Activated CD4-positive, alpha-beta T cell treated with anti-CD3 and anti-CD28 coated beads for 48 hours (primary cell): ENCODE data around the gene PTPRM.

Experiments used
- DNase-seq: peaks from one replicate; pipeline ENCODE4 v3.0.0-alpha.2; 2020

PTPRM gene

DNA sequence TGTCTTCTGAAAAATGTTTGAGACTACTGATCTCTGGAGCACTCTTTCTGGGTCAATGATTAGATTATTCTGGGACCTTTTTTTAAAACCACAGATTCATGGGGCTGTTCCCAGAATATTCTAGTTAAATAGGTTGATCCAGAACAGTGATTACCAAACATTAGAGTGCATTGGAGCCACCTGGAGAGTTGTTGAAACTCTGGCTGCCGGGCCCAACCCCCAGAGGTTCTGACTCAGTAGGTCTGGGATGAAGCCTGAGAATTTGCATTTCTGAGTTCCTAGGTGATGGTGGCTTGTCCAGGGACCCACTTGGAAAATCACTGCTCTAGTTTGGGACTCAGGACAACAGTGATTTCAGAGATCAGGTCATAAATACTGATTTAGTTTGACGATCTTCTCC is 197.3 kb downstream of the PTPRM start:
- no peak for DNase-seq

- DNase-seq = no peak
Measured at GRCh38 chr18:7766346-7766745, 199.2 kb downstream of the PTPRM start.

GRCh38 chr18:7766817-7767216 is 199.7 kb downstream of the PTPRM start:
- DNase-seq = no peak

DNA sequence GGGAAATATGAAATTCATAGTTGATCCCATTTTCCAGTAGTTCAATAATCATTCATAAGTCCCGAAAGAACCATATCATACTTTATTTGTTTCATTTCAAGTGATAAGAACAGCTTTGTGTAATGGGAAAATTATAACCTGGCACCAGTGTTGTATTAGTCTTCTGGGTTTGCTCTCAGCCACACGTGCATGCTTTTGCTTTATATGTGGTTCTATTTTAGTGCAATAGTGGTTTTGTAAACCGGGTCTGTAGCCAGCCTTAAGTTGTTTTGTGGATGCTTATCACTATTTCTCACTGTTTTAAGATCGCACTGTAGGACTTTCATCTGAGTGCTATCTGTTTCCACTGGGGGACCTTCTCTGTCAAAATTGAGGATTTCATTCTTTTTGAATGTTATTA is 203.8 kb downstream of the PTPRM start:
- no peak for DNase-seq

DNA sequence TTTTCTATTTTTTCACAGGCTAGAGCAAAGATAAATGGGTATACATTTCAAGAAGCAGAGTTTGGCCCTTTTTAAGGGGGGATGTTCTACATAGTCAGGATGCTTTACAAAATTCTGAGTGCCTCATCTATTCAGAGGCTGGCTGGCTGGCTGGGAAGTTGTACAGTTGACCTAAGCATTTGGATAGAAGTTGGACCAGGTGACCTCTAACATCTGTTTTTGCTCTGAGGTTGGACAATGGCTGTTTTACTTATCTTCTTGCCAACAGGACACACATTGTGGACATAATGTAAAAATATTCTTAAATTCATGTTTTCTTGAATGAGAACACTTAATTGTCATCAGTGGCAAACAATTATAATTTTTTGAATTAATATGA is 205.4 kb downstream of the PTPRM start:
- no peak for DNase-seq

DNA sequence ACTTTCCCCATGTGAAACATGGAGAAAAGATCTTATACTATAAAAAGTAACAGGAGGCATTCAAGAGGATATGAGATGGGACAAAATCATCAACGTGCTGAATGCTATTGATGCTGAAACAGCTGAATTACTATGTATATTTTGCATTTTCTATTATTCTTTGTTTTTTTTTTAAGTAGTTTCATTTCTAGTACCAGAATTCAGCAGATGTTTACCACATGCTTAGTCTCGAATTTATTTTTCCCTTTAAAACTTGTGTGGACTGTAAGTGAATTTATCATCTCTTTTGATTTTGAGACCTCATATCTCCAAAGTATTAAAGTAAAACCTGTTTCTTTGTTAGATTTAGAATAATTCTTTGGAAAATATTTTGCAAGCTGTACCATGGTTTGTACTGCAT is 205.8 kb downstream of the PTPRM start:
- no peak for DNase-seq

GRCh38 chr18:7775128-7775527 is 208.0 kb downstream of the PTPRM start:
- DNase-seq = no peak

- DNase-seq = no peak
Measured at GRCh38 chr18:7775843-7776242, 208.7 kb downstream of the PTPRM start.

- DNase-seq = no peak
Measured at GRCh38 chr18:7778181-7778580, 211.1 kb downstream of the PTPRM start.

- DNase-seq = no peak
Measured at GRCh38 chr18:7779211-7779610, 212.1 kb downstream of the PTPRM start.

DNA sequence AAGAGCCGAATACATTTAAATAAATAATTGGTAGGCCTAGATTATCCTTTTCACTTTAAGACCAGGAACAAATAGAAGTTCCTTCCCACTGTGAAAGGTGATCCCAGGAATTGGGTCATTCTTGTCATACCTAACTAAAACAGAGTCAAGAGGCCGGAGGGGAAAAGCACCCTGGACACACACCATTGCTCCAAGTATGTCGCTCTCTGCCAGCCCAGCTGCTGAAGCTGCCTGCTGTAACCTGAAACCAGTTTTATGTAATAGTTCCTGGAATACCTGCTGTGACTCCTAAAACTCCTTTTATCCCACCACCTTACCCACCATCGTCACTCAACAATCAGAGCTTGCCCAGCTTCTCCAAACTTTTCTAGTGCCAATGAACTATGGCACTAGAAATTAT is 217.1 kb downstream of the PTPRM start:
- no peak for DNase-seq

- no peak for DNase-seq
Measured at GRCh38 chr18:7786569-7786968, 219.5 kb downstream of the PTPRM start.

GRCh38 chr18:7787339-7787738 is 220.2 kb downstream of the PTPRM start:
- DNase-seq = no peak

GRCh38 chr18:7789856-7790552 is 222.9 kb downstream of the PTPRM start:
- DNase-seq = no peak

DNA sequence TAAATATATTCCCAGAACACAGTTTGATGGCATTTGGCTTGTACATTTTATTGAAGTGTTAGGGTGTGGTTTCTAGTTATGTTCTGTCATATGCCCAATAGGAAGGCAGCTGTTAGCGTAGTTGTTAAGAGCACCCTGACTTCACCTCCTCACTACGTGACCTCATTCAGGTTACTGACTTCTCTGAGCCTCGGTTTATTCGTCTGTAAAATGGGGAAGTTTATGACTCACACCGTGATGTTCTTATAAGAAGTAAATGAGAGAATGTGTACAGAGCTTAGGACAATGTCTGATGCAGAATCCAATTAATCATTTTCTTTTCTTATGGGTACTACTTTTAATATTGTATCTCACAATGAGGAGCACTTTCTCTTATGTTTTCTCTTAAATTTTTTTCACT is 226.0 kb downstream of the PTPRM start:
- no peak for DNase-seq

DNA sequence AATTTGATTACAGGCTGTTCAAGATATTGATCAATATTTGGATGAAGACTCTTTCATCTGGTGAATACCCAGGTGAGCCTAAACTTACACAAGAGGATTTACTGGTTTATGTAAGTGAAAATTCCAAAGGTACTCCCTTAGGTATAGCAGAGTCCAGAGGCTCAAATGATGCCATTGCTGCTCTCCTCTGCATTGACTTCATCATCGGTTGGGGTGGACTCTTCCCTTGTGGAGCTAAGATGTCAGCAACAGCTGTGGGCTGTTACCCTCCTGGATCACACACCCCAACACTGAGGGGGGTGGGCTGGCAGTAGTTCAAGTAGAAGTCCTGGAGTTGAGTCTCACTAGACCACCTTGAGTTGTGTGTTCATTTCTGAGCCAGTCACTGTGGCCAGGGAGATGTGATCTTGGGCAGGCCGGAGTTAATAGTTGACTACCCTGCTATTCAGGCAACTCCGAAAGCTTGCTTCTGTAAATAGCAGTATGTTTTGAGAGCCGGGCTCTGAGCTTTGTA is 236.9 kb downstream of the PTPRM start:
- DNase-seq = no peak

- DNase-seq = no peak
Measured at GRCh38 chr18:7805096-7805495, 238.0 kb downstream of the PTPRM start.

DNA sequence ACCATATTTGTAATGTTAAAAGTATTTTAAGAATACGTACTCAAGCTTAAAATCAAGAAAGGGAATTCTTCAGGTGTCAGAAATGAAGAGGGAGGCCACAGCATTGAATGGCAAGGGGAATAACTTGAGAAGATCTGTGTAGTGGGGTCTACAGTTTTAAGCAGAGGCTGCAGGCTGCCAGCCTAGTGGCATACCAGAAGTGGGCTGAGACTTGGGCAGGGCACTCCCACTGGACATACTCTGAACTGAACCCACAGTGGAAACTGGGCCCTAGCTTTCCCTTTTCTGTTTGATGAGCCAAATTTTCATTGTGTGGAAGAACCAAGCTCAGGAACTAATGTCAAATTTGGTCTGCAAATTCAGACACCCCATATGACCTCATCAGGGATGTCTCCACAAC is 238.8 kb downstream of the PTPRM start:
- no peak for DNase-seq

DNA sequence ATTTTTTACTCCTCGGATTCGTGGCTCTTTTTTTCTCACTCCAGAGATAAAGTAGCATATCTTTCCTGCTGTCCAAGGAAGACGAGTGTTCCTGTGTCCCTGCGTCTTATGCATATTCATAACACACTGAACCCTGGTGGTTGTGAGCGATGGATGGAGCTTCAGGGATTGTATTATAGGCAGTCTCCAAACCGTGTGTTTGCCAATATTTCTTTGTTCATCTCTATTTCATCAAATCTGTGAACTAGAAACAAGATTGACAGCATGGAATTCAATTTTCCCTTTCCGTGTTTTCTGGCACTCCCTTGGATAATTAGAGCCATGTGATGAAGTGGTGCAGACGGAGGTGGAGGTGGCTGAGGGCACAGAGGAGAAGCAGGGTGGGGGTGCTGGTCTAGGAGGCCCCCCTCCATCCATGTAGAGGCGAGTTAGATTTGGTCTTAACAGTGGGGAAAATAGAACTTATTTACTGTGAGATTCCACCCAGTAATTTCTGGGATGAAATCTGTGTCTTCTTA is 240.9 kb downstream of the PTPRM start:
- DNase-seq = no peak

DNA sequence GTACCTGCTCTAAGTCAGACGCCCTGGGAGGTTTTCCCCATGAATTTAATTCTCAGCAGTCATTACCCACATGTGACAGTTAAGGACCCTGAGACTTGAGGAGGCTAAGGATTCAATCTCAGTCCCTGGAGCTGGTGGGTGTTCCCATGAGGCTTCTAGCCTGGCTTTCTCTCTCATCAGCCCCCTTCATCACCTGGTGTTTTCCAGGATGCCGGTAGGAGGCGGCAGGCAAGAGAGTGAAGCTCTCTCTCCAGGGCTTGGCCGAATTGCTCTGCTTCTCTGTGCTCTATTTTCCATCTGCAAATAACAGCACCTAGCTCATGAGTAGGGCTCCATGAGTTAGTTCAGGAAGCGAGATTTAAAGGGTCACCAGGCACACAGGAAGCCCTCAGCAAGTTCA is 241.9 kb downstream of the PTPRM start:
- DNase-seq = no peak

- DNase-seq = no peak
Measured at GRCh38 chr18:7809455-7809854, 242.3 kb downstream of the PTPRM start.

DNA sequence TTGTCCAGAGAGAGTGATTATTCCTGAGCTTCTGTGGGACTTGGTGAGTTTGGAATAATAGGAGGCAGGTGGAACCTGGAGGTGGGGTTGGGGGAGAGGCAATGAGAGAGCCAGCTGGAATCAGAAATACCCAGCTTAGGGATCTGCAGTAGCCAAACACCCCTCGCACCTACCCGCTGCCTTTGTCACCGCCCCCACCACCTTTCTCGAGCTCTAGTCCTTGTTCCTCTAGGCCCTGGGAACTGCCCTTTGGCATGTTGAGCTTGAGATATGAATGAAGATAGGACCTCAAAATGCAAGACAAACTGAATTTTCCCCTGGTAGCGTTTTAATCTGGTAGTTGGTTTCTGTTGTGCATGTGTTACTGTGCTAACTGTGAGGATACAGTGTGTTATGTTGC is 242.9 kb downstream of the PTPRM start:
- DNase-seq = no peak

GRCh38 chr18:7812431-7813063 is 245.4 kb downstream of the PTPRM start:
- no peak for DNase-seq

DNA sequence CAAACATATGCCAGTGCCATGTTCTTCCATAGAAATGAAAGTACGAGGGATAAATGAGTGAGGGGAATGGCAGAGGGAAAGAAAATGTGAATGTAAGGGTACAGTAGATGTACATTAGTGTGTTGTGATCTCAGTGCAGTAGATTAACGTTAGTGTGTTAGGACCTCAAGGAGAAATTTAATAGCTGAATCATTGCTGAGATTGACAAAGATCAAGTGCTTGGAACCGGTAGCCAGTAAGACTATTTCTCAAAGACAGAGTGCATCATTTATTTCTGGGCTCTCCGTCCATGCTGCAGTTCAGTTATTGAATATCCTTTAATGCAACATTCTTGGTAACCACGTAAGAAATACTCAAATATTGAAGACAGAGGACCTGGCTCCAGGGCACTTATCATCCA is 246.0 kb downstream of the PTPRM start:
- no peak for DNase-seq
